CD8-positive, alpha-beta memory T cell (primary cell): Measurements from ENCODE around the gene NOTUM. TPM values are rescaled to one million over a fixed set of nuclear protein-coding genes. Genes with fewer than 3 reads are reported as not detected.

Experiments used
- CTCF ChIA-PET: fragments of 350-600 bp; sonication (Branson Sonifier 250); formaldehyde crosslinking; loops from one replicate; lab custom pipeline; 2021; ENCODE audit warnings: antibody characterized with exemption; lab: Charles Lee
- POLR2A ChIA-PET: fragments of 350-600 bp; sonication (Branson Sonifier 250); formaldehyde crosslinking; loops from one replicate; lab custom pipeline; 2021; ENCODE audit warnings: antibody characterized with exemption; lab: Charles Lee
- DNase-seq, 5 donors: peaks; one replicate each; pipeline versions ENCODE4 v3.0.0 to v3.0.0-alpha.2; 2020 to 2022; ENCODE audit warnings: mixed read lengths in 1 of 5
- H3K27ac ChIP-seq: one replicate; pipeline ENCODE4 v1.7.0; 2013; ENCODE audit warnings: low read depth, mild to moderate bottlenecking, low read length, moderate library complexity
- H3K27me3 ChIP-seq: 2 replicates; pipeline ENCODE4 v1.7.0; 2013; ENCODE audit warnings: low read length, mild to moderate bottlenecking; ENCODE audit not compliant: insufficient read depth, poor library complexity, severe bottlenecking
- H3K36me3 ChIP-seq: 2 replicates; pipeline ENCODE4 v1.7.0; 2013; ENCODE audit warnings: mild to moderate bottlenecking, low read length, moderate library complexity; ENCODE audit not compliant: insufficient read depth
- H3K4me1 ChIP-seq: 2 replicates; pipeline ENCODE4 v1.7.0; 2013; ENCODE audit warnings: mild to moderate bottlenecking, low read length, moderate library complexity; ENCODE audit not compliant: insufficient read depth
- H3K4me3 ChIP-seq: 2 replicates; pipeline ENCODE4 v1.7.0; 2013; ENCODE audit warnings: mild to moderate bottlenecking, low read length
- H3K9me3 ChIP-seq: 2 replicates; pipeline ENCODE4 v1.7.0; 2013; ENCODE audit warnings: mild to moderate bottlenecking, low read length
- H3K27ac Mint-ChIP-seq, 8 donors: one replicate each; pipeline ENCODE4 v1.8.0; 2020 to 2021; ENCODE audit warnings: mixed read lengths in 8 of 8, mild to moderate bottlenecking in 6 of 8, inconsistent platforms in 3 of 8, moderate library complexity in 3 of 8
- H3K27me3 Mint-ChIP-seq, 2 donors: one replicate each; pipeline ENCODE4 v1.8.0; 2020 to 2021; ENCODE audit warnings: mixed read lengths in 2 of 2, mild to moderate bottlenecking in 1 of 2, moderate library complexity in 1 of 2
- H3K36me3 Mint-ChIP-seq, 3 donors: one replicate each; pipeline ENCODE4 v1.8.0; 2020 to 2021; ENCODE audit warnings: mixed read lengths in 3 of 3, inconsistent platforms in 1 of 3, mild to moderate bottlenecking in 1 of 3
- H3K4me1 Mint-ChIP-seq, 3 donors: one replicate each; pipeline ENCODE4 v1.8.0; 2020 to 2021; ENCODE audit warnings: mixed read lengths in 3 of 3, inconsistent platforms in 1 of 3, mild to moderate bottlenecking in 1 of 3
- H3K4me3 Mint-ChIP-seq, 7 donors: one replicate each; pipeline ENCODE4 v1.8.0; 2020 to 2021; ENCODE audit warnings: mixed read lengths in 7 of 7, mild to moderate bottlenecking in 6 of 7, moderate library complexity in 4 of 7, inconsistent platforms in 2 of 7
- H3K9me3 Mint-ChIP-seq, 5 donors: one replicate each; pipeline ENCODE4 v1.8.0; 2020 to 2022; ENCODE audit warnings: mixed read lengths in 5 of 5, mild to moderate bottlenecking in 3 of 5, moderate library complexity in 2 of 5, inconsistent platforms in 1 of 5
- polyA plus RNA-seq: library from polyadenylated mRNA; unstranded; fragments of 300-500 nt; fragmentation: Illumina TruSeq; gene quantifications from one replicate; pipeline ENCODE4 v1.2.3, GENCODE V29; 2021
- total RNA-seq, 2 experiments: library from RNA; stranded (reverse); gene quantifications; one replicate each; pipeline ENCODE4 v1.2.3, GENCODE V29; 2021

NOTUM gene
- total and polyA plus RNA-seq, 3 experiments from 2014 or later, result 0.33 to 0.35 TPM; not detected in 1

GRCh38 chr17:81915331-81915730, 45.7 kb downstream of the NOTUM start:
- Mint-ChIP-seq H3K36me3 (peaks cover 0 to 59% (median 6%) of the 10 kb centered on the region in 3 donors), H3K4me3 (peak overlapping the region in 2 of 7 donors; percentile 13 to 19), H3K27ac (peak overlapping the region in 1 of 8 donors; percentile 27), H3K4me1 (peaks cover 22 to 48% (median 23%) of the 10 kb centered on the region in 3 donors), H3K9me3 (no peaks in the 10 kb centered on the region), H3K27me3 (no peaks in the 10 kb centered on the region)
- ChIA-PET POLR2A (no interaction called here), CTCF (interaction anchor here (1.5 kb wide), 1 partner anchor 13 kb away, joined by 5 read pairs; the partner anchor contains the start of gene MAFG)
- DNase-seq, result no peak
- Histone ChIP-seq H3K27me3 (no peaks in the 10 kb centered on the region), H3K4me3 (no peak overlapping the region), H3K27ac (no peak overlapping the region), H3K36me3 (peaks cover 32% of the 10 kb centered on the region), H3K9me3 (no peaks in the 10 kb centered on the region), H3K4me1 (peaks cover 30% of the 10 kb centered on the region)

DNA sequence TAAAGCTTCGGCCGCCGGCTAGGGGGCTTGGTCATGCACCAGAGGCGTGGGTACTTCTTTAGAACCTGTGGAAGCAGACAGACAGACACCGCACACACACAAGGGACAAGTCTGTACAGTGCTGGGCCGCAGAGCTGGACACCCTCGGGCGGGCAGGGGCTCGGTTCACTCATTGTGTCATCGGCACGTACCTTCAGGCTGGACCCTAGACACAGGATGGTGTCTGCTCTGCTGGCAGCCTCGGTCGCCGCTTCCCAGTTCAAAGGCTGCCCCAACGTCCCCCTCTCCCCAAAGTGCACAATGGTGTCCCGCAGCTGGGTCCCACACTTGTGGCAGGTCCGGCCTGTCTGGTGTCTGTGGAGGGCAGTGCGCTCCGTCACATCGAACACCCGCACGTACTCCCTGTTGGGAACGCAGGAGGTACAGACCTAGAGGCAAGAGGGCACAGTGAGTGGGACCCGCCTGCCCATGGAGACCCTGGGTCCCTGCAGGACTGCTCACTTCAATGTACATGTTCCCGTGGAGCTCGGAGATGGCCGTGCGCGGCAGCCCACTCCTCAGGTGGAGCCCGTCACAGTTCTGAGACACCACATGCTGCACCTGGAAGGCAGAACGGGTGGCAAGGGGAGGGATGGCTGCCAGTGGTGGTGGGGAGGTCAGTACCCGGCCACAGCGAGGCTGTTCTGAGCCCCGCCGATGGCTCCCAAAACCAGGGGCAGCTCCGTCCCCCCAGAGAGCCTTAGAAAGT, 46.7 kb downstream of the NOTUM start:
- Mint-ChIP-seq H3K4me3 (no peak overlapping the region), H3K36me3 (peaks cover 0 to 59% (median 6%) of the 10 kb centered on the region in 3 donors), H3K4me1 (peaks cover 22 to 56% (median 26%) of the 10 kb centered on the region in 3 donors), H3K27me3 (no peaks in the 10 kb centered on the region), H3K27ac (no peak overlapping the region), H3K9me3 (no peaks in the 10 kb centered on the region)
- H3K27ac ChIP-seq, result no peak overlapping the region
- peaks cover 32% of the 10 kb centered on the region for H3K36me3 ChIP-seq
- no peak for DNase-seq
- no peak overlapping the region for H3K4me3 ChIP-seq
- no peaks in the 10 kb centered on the region for H3K27me3 ChIP-seq
- CTCF ChIA-PET, result no interaction called here
- POLR2A ChIA-PET, result interaction anchor here (0.6 kb wide), 2 partner anchors 51 to 65 kb away, joined by 3 to 6 read pairs; no protein-coding TSS in a partner anchor
- H3K9me3 ChIP-seq, result no peaks in the 10 kb centered on the region
- peaks cover 35% of the 10 kb centered on the region for H3K4me1 ChIP-seq

DNA sequence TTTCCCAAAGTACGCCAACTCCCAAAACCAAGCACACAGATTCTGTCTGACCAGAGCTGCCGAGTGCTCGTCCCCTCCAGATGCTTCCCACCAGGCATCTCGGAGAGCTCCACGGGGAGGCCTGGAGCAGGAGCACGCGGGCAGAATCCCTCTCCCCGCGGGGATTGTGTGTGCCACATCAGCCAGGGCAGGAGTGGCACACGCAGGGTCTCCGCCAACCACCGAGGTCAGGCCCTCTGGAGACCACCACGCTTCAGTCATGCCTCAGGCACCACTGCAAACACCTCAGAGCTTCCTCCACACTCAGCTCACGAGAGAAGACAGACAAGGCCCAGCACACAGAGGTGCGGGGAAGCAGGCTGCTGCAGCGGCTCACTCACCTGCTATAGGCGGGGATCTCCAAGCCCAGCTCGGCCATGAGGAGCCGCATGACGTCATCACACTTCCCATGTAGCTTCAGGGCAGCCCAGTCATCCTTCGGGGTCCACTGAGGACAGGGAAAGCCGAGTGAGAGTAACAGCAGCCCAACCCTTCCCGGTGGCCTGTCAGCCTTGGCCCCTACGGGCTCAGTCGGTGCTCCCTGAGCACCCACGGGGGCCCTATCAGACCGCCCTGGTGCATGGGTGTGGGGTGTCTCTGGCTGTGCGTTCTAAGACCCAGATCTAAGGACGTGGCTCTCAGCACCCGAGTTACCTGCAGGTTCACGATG, 47.4 kb downstream of the NOTUM start:
- Histone ChIP-seq H3K27me3 (no peaks in the 10 kb centered on the region), H3K27ac (no peak overlapping the region), H3K36me3 (peaks cover 32% of the 10 kb centered on the region), H3K4me3 (no peak overlapping the region), H3K9me3 (no peaks in the 10 kb centered on the region), H3K4me1 (peaks cover 35% of the 10 kb centered on the region)
- Mint-ChIP-seq H3K27ac (peak overlapping the region in 3 of 8 donors; percentile 5 to 71 (median 68)), H3K27me3 (no peaks in the 10 kb centered on the region), H3K4me1 (peaks cover 22 to 53% (median 26%) of the 10 kb centered on the region in 3 donors), H3K36me3 (peaks cover 0 to 61% (median 6%) of the 10 kb centered on the region in 3 donors), H3K4me3 (peak overlapping the region in 5 of 7 donors; percentile 8 to 82 (median 38)), H3K9me3 (no peaks in the 10 kb centered on the region)
- POLR2A ChIA-PET, result interaction anchor here (0.6 to 1.2 kb wide), 2 partner anchors 13 to 51 kb away, joined by 4 to 6 read pairs; no protein-coding TSS in a partner anchor
- DNase-seq, result no peak
- CTCF ChIA-PET, result no interaction called here

GRCh38 chr17:81912441-81913309, 48.3 kb downstream of the NOTUM start:
- Histone ChIP-seq H3K27me3 (no peaks in the 10 kb centered on the region), H3K27ac (no peak overlapping the region), H3K36me3 (peaks cover 32% of the 10 kb centered on the region), H3K9me3 (no peaks in the 10 kb centered on the region), H3K4me1 (peaks cover 31% of the 10 kb centered on the region), H3K4me3 (no peak overlapping the region)
- peaks cover 17 to 45% (median 19%) of the 10 kb centered on the region in 3 donors for H3K4me1 Mint-ChIP-seq
- CTCF ChIA-PET, result no interaction called here
- peaks cover 0 to 69% (median 6%) of the 10 kb centered on the region in 3 donors for H3K36me3 Mint-ChIP-seq
- no peaks in the 10 kb centered on the region for H3K27me3 Mint-ChIP-seq
- H3K9me3 Mint-ChIP-seq, result no peaks in the 10 kb centered on the region
- POLR2A ChIA-PET, result interaction anchor here (1.2 kb wide), 1 partner anchor 13 kb away, joined by 4 read pairs; no protein-coding TSS in a partner anchor
- no peak for DNase-seq
- peak overlapping the region in 4 of 8 donors; percentile 5 to 71 (median 53) for H3K27ac Mint-ChIP-seq
- peak overlapping the region; percentile 3 to 82 (median 38) for H3K4me3 Mint-ChIP-seq

DNA sequence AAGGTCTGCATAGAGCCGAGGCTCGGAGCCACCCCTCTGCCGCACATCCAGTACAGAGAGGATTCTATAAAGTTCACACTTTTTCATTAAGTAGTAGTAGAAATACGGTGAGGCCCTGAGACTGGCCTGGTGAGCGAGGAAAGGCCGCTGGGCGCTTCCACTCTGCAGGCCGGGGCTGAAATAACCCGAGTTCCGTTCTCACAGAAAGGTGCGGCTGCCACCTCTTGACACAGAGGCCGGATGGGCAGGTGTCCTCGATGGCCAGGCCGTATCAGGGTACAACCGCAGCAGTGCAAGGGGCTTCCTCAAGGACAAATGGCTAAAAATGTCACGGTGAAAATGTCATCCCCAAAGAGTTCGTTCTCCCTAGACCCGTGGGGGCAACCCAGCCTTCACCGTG, 49.0 kb downstream of the NOTUM start:
- no peaks in the 10 kb centered on the region for H3K9me3 ChIP-seq
- H3K27me3 ChIP-seq, result no peaks in the 10 kb centered on the region
- peaks cover 12 to 41% (median 14%) of the 10 kb centered on the region in 3 donors for H3K4me1 Mint-ChIP-seq
- DNase-seq, result no peak
- no peak overlapping the region for H3K4me3 ChIP-seq
- H3K36me3 Mint-ChIP-seq, result peaks cover 0 to 67% (median 6%) of the 10 kb centered on the region in 3 donors
- H3K4me3 Mint-ChIP-seq, result peak overlapping the region; percentile 44 to 90 (median 70)
- peaks cover 32% of the 10 kb centered on the region for H3K36me3 ChIP-seq
- peak overlapping the region in 5 of 8 donors; percentile 21 to 70 (median 32) for H3K27ac Mint-ChIP-seq
- POLR2A ChIA-PET, result no interaction called here
- H3K4me1 ChIP-seq, result peaks cover 26% of the 10 kb centered on the region
- H3K27ac ChIP-seq, result no peak overlapping the region
- no peaks in the 10 kb centered on the region for H3K9me3 Mint-ChIP-seq
- CTCF ChIA-PET, result no interaction called here
- no peaks in the 10 kb centered on the region for H3K27me3 Mint-ChIP-seq

GRCh38 chr17:81911277-81911961, 49.6 kb downstream of the NOTUM start, which contains the start of gene PCYT2:
Gene PCYT2, minus strand, starts transcription at chr17:81911399. Its CDS starts 44 bp downstream, at chr17:81911355.
- Histone ChIP-seq H3K9me3 (no peaks in the 10 kb centered on the region), H3K4me3 (peak within 1 kb of the TSS; percentile 68), H3K27ac (peak within 1 kb of the TSS; percentile 69), H3K36me3 (peaks cover 32% of the 10 kb centered on the region), H3K27me3 (no peaks in the 10 kb centered on the region), H3K4me1 (peaks cover 21% of the 10 kb centered on the region)
- H3K4me3 Mint-ChIP-seq, result peak within 1 kb of the TSS; percentile 84 to 90 (median 88)
- CTCF ChIA-PET, result no interaction called here
- H3K9me3 Mint-ChIP-seq, result no peaks in the 10 kb centered on the region
- peak within 1 kb of the TSS in 7 of 8 donors; percentile 54 to 88 (median 70) for H3K27ac Mint-ChIP-seq
- peak; percentile 89 to 95 (median 91) for DNase-seq
- no peaks in the 10 kb centered on the region for H3K27me3 Mint-ChIP-seq
- peaks cover 0 to 68% (median 6%) of the 10 kb centered on the region in 3 donors for H3K36me3 Mint-ChIP-seq
- POLR2A ChIA-PET, result interaction anchor here (0.6 to 1.0 kb wide), 2 partner anchors 16 to 19 kb away, joined by 3 read pairs; partner anchors contain the start of gene MAFG
- peaks cover 7 to 35% (median 10%) of the 10 kb centered on the region in 3 donors for H3K4me1 Mint-ChIP-seq
